Fibroblast of lung (primary cell): ENCODE results near the gene HM13.

Experiments
- EZH2 ChIP-seq: IDR thresholded peaks from 2 replicates; pipeline ENCODE4 v1.5.1; 2012; ENCODE audit warnings: low read length, control low read depth, mild to moderate bottlenecking; ENCODE audit errors: missing control alignments
- TF ChIP-seq, protein P1 (sequence below), 2 donors: IDR thresholded peaks in 1 of 2; conservative IDR thresholded peaks in 1 of 2; 1 replicate in 1 of 2; 2 replicates in 1 of 2; pipeline ENCODE4 v1.5.1; 2011 to 2012; ENCODE audit warnings: low read length in 2 of 2, control low read depth in 1 of 2, inconsistent platforms in 1 of 2, low read depth in 1 of 2, mild to moderate bottlenecking in 1 of 2

DNA sequence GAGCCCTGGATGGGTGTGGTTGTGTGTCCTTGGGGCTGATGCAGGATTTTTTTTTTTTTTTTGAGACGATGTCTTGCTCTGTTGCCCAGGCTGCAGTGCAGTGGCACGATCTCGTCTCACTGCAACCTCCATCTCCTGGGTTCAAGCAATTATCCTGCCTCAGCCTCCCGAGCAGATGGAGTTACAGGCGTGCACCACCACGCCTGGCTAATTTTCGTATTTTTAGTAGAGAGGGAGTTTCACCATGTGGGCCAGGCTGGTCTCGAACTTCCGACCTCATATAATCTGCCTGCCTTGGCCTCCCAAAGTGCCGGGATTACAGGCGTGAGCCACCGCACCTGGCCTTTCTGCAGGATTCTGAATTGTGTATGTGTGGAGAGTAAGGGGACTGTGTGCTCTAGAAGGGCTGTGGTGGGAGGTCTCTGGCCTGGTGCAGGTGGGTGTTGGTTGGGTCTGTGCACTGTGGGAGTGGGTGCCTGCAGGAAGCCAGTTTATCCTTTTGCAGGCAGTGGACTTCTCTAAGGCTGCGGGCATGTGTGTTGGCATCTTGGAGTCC lies 79.8 kb downstream of the HM13 start:
- TF ChIP-seq, protein P1, sequence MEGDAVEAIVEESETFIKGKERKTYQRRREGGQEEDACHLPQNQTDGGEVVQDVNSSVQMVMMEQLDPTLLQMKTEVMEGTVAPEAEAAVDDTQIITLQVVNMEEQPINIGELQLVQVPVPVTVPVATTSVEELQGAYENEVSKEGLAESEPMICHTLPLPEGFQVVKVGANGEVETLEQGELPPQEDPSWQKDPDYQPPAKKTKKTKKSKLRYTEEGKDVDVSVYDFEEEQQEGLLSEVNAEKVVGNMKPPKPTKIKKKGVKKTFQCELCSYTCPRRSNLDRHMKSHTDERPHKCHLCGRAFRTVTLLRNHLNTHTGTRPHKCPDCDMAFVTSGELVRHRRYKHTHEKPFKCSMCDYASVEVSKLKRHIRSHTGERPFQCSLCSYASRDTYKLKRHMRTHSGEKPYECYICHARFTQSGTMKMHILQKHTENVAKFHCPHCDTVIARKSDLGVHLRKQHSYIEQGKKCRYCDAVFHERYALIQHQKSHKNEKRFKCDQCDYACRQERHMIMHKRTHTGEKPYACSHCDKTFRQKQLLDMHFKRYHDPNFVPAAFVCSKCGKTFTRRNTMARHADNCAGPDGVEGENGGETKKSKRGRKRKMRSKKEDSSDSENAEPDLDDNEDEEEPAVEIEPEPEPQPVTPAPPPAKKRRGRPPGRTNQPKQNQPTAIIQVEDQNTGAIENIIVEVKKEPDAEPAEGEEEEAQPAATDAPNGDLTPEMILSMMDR (conservative IDR thresholded peaks at IDR 0.05 in 1 of 2, IDR thresholded peaks at IDR 0.05 in 1 of 2; ENCODE audit: low read depth in 1 of 2, low read length in 2 of 2) = no peak
- no peak for TF ChIP-seq EZH2
